MM.1S (cell line): ENCODE measurements around the gene NCOA5.

Source experiments
- CTCF ChIP-seq: fragments of 300-600 bp; sonication (generic); IDR thresholded peaks from 2 replicates; pipeline ENCODE4 v1.5.1; 2016; ENCODE audit warnings: antibody characterized with exemption, low read length, mixed read lengths
- EZH2 ChIP-seq: fragments of 300-600 bp; sonication (generic); optimal IDR thresholded peaks from 2 replicates; pipeline ENCODE3; 2017; ENCODE audit warnings: low read depth, mild to moderate bottlenecking, antibody characterized with exemption, low read length, mixed read lengths
- EZH2phosphoT487 ChIP-seq: fragments of 300-600 bp; sonication (generic); IDR thresholded peaks from 2 replicates; pipeline ENCODE4 v1.6.1; 2018; ENCODE audit warnings: antibody characterized with exemption, low read length

DNA sequence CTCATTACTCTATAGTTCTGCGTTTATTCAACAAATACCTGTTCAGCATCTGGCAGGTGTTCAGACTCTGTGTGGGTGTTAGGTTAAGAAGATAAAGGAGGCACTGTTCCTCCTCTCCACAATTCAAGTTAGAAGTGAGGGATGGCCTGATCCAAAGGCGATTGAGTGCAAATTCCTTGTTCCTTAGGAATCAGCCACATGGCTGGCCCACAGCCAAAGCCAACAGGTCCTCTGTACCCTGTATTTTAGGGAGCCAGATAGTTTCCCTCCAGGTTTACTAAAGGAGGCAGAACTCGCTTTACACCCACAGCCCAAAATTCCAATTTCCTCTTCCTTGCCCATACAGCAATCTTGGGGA is 23.3 kb upstream of the NCOA5 start:
- TF ChIP-seq CTCF (no peak), EZH2 (no peak), EZH2phosphoT487 (no peak)
